ENCODE measurements around the gene TMEM43. TPM values are rescaled to one million over a fixed set of nuclear protein-coding genes. Genes with fewer than 3 reads are reported as not detected.

The TMEM43 gene
- total and polyA plus RNA-seq, 2 of the 13 experiments (the other 11 are each of a cell fraction or from before 2014, with no cell fraction given): 48.9 to 50.5 TPM

DNA sequence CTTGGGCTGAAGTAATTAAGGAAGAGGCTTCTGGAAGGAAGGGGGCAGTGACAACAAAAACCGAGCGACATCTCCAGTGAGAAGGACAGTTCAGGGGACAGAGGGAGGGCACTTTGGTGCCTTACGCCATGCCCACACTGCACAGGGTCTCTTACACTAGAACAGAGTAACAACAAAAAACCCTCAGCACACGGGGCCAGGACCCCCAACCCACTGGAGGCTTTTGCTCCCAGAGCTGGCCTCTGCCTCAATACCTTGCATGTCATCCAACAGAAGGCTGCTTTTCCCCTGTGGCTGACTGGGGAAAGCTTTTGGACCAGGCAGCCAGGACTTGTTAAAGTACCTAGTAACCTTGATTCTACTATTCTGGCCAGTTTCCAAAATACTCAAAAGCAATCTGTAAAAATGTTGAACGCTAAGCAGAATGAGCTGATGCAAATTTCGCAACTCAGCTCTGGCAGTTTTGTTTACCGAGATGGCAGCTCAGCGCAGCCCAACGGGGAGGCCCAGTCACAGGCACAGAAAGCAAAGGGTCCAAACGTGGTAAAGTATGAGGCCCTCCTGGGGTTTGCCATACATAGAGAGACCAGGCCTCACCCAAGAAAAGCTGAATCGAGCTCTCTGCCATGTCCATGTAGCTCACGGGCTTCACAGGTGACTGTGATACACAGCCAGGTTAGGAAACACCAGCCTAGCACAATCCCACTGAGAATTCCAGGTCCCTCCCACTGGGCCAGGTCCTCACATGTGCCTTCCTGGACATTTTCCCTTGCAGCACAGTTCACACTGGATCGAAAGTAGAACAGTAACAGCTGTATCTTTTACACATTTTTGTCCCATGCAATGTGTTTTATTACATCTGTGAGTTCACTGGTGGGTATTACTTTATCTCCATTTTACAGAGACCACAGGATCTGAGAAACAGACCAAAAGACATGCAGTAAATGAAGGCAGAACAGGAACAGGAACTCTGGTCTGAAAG, 6.2 kb upstream of the TMEM43 start (continued):
- TF ChIP-seq, protein P1, sequence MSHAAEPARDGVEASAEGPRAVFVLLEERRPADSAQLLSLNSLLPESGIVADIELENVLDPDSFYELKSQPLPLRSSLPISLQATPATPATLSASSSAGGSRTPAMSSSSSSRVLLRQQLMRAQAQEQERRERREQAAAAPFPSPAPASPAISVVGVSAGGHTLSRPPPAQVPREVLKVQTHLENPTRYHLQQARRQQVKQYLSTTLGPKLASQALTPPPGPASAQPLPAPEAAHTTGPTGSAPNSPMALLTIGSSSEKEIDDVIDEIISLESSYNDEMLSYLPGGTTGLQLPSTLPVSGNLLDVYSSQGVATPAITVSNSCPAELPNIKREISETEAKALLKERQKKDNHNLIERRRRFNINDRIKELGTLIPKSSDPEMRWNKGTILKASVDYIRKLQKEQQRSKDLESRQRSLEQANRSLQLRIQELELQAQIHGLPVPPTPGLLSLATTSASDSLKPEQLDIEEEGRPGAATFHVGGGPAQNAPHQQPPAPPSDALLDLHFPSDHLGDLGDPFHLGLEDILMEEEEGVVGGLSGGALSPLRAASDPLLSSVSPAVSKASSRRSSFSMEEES (CRISPR knock-in tag; IDR thresholded peaks at IDR 0.05): peak; percentile 48; the same call in 1 of the 2 replicates
- TF ChIP-seq ZFAT (CRISPR knock-in tag; conservative IDR thresholded peaks at IDR 0.05): no peak
- peak; percentile 83 for TF ChIP-seq PHF21A (CRISPR knock-in tag; IDR thresholded peaks at IDR 0.05)
- TF ChIP-seq ZNF20 (CRISPR knock-in tag; IDR thresholded peaks at IDR 0.05): no peak
- TF ChIP-seq ESRRA (CRISPR knock-in tag; IDR thresholded peaks at IDR 0.05; ENCODE audit: low read depth): no peak
- no peak for TF ChIP-seq SOX6 (IDR thresholded peaks at IDR 0.05)
- peak; percentile 78; the same call in 1 of the 2 replicates for TF ChIP-seq SOX6 (CRISPR knock-in tag; IDR thresholded peaks at IDR 0.05)
- TF ChIP-seq, protein P2, sequence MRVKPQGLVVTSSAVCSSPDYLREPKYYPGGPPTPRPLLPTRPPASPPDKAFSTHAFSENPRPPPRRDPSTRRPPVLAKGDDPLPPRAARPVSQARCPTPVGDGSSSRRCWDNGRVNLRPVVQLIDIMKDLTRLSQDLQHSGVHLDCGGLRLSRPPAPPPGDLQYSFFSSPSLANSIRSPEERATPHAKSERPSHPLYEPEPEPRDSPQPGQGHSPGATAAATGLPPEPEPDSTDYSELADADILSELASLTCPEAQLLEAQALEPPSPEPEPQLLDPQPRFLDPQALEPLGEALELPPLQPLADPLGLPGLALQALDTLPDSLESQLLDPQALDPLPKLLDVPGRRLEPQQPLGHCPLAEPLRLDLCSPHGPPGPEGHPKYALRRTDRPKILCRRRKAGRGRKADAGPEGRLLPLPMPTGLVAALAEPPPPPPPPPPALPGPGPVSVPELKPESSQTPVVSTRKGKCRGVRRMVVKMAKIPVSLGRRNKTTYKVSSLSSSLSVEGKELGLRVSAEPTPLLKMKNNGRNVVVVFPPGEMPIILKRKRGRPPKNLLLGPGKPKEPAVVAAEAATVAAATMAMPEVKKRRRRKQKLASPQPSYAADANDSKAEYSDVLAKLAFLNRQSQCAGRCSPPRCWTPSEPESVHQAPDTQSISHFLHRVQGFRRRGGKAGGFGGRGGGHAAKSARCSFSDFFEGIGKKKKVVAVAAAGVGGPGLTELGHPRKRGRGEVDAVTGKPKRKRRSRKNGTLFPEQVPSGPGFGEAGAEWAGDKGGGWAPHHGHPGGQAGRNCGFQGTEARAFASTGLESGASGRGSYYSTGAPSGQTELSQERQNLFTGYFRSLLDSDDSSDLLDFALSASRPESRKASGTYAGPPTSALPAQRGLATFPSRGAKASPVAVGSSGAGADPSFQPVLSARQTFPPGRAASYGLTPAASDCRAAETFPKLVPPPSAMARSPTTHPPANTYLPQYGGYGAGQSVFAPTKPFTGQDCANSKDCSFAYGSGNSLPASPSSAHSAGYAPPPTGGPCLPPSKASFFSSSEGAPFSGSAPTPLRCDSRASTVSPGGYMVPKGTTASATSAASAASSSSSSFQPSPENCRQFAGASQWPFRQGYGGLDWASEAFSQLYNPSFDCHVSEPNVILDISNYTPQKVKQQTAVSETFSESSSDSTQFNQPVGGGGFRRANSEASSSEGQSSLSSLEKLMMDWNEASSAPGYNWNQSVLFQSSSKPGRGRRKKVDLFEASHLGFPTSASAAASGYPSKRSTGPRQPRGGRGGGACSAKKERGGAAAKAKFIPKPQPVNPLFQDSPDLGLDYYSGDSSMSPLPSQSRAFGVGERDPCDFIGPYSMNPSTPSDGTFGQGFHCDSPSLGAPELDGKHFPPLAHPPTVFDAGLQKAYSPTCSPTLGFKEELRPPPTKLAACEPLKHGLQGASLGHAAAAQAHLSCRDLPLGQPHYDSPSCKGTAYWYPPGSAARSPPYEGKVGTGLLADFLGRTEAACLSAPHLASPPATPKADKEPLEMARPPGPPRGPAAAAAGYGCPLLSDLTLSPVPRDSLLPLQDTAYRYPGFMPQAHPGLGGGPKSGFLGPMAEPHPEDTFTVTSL (CRISPR knock-in tag; IDR thresholded peaks at IDR 0.05; ENCODE audit: borderline replicate concordance): peak; percentile 62; the same call in 1 of the 2 replicates
- TF ChIP-seq YY1 (IDR thresholded peaks at IDR 0.05; ENCODE audit: insufficient read depth, insufficient replicate concordance, low read depth, low read length): peak; percentile 39
- no peak for TF ChIP-seq ZNF234 (CRISPR knock-in tag; conservative IDR thresholded peaks at IDR 0.05)
- TF ChIP-seq MAFF (IDR thresholded peaks at IDR 0.05; ENCODE audit: low read depth, low read length): peak; percentile 62
- no peak for TF ChIP-seq NONO (IDR thresholded peaks at IDR 0.05)
- 0 out of 2 replicates have a peak, but pooled peaks have one; percentile 39 for TF ChIP-seq NONO (CRISPR knock-in tag; conservative IDR thresholded peaks at IDR 0.05)
- TF ChIP-seq, protein P3, sequence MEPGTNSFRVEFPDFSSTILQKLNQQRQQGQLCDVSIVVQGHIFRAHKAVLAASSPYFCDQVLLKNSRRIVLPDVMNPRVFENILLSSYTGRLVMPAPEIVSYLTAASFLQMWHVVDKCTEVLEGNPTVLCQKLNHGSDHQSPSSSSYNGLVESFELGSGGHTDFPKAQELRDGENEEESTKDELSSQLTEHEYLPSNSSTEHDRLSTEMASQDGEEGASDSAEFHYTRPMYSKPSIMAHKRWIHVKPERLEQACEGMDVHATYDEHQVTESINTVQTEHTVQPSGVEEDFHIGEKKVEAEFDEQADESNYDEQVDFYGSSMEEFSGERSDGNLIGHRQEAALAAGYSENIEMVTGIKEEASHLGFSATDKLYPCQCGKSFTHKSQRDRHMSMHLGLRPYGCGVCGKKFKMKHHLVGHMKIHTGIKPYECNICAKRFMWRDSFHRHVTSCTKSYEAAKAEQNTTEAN (CRISPR knock-in tag; conservative IDR thresholded peaks at IDR 0.05): 0 out of 2 replicates have a peak, but pooled peaks have one; percentile 41
- TF ChIP-seq KLF16 (CRISPR knock-in tag; IDR thresholded peaks at IDR 0.05): peak in 1 of 2 experiments; percentile 53; a peak in 1 of 4 replicates
- TF ChIP-seq CBX1 (IDR thresholded peaks at IDR 0.05; ENCODE audit: low read depth): peak; percentile 29
- TF ChIP-seq ZBTB20 (CRISPR knock-in tag; IDR thresholded peaks at IDR 0.05; ENCODE audit: borderline replicate concordance, low read depth): peak; percentile 74; the same call in 1 of the 2 replicates
- TF ChIP-seq ZFP1 (CRISPR knock-in tag; IDR thresholded peaks at IDR 0.05): 0 out of 2 replicates have a peak, but pooled peaks have one; percentile 67
- peak; percentile 77; the same call in 1 of the 2 replicates for TF ChIP-seq ZNF350 (CRISPR knock-in tag; IDR thresholded peaks at IDR 0.05; ENCODE audit: borderline replicate concordance, low read depth)
